ENCODE results near the gene OR6V1.

GRCh38 chr7:143023047-143023446, 29.1 kb upstream of the OR6V1 start:
- no peak for TF ChIP-seq CTCF (IDR thresholded peaks at IDR 0.05)
- TF ChIP-seq EZH2 (IDR thresholded peaks at IDR 0.05; ENCODE audit: borderline replicate concordance, insufficient read depth, low read depth, low read length, poor library complexity, severe bottlenecking), result no peak

All from B cell (primary cell).